ENCODE measurements around the gene RNF146. TPM values are rescaled to one million over a fixed set of nuclear protein-coding genes. Genes with fewer than 3 reads are reported as not detected.

Gene RNF146
- total RNA-seq, 1 experiment from 2014 or later = 43.1 TPM

Other genes with a start within 250 kb of the RNF146 start
- gene RSPO3, start 148.2 kb upstream of the RNF146 start, total RNA-seq (2021; ENCODE audit: unreplicated experiment) = not detected
- 81.9 TPM for gene ECHDC1, start 76.7 kb downstream of the RNF146 start, total RNA-seq (2021; ENCODE audit: unreplicated experiment)
- gene KIAA0408, start 192.5 kb downstream of the RNF146 start, total RNA-seq (2021; ENCODE audit: unreplicated experiment) = 0.90 TPM